ENCODE results near the gene RETREG2.

DNA sequence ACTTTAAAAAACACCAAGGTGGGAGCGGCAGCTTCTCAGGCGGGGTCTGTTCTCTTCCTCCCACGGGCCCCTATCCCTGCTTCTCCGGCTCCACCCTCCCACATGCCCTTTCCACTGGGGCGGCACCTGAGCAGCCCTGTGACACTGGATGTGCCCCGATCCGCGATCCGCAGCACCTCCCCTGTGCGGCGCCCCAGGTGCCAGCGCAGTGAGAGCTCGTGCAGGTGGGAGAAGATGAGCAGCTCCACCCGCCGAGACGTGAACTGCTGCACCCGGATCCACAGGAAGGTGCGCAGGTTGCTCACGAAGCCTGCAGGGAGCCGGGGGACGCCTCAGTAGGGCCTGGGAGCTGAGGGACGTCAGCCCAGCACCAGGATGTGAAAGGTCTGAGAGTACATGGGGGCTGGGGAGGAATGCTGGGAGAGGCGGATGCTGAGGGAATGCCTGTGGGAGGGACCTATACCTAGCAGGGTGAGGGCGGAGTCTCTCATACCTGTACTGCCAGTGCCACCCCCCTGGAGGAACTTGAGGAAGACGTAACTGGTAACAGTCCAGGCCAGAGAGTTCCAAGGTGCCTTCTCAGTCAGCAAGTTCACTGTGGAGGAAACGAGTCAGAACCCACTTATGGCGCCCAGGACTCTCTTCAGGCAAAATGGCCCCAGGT is 37.9 kb downstream of the RETREG2 start:
- no peak for TF ChIP-seq CTCF (IDR thresholded peaks at IDR 0.05)
- TF ChIP-seq SIN3A (IDR thresholded peaks at IDR 0.05; ENCODE audit: borderline replicate concordance, insufficient read depth, low read depth, low read length) = no peak
- TF ChIP-seq POLR2AphosphoS5 (IDR thresholded peaks at IDR 0.05; ENCODE audit: low read depth, low read length) = no peak
- TF ChIP-seq, protein P1, sequence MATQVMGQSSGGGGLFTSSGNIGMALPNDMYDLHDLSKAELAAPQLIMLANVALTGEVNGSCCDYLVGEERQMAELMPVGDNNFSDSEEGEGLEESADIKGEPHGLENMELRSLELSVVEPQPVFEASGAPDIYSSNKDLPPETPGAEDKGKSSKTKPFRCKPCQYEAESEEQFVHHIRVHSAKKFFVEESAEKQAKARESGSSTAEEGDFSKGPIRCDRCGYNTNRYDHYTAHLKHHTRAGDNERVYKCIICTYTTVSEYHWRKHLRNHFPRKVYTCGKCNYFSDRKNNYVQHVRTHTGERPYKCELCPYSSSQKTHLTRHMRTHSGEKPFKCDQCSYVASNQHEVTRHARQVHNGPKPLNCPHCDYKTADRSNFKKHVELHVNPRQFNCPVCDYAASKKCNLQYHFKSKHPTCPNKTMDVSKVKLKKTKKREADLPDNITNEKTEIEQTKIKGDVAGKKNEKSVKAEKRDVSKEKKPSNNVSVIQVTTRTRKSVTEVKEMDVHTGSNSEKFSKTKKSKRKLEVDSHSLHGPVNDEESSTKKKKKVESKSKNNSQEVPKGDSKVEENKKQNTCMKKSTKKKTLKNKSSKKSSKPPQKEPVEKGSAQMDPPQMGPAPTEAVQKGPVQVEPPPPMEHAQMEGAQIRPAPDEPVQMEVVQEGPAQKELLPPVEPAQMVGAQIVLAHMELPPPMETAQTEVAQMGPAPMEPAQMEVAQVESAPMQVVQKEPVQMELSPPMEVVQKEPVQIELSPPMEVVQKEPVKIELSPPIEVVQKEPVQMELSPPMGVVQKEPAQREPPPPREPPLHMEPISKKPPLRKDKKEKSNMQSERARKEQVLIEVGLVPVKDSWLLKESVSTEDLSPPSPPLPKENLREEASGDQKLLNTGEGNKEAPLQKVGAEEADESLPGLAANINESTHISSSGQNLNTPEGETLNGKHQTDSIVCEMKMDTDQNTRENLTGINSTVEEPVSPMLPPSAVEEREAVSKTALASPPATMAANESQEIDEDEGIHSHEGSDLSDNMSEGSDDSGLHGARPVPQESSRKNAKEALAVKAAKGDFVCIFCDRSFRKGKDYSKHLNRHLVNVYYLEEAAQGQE (IDR thresholded peaks at IDR 0.05; ENCODE audit: insufficient read depth in 1 of 2, low read depth in 2 of 2, low read length in 1 of 2) = no peak
- TF ChIP-seq TCF7L2 (IDR thresholded peaks at IDR 0.05; ENCODE audit: low read depth, low read length) = no peak

Data from Panc1 (cell line).